Measurements from ENCODE around the gene SLC45A1.

SLC45A1 gene

DNA sequence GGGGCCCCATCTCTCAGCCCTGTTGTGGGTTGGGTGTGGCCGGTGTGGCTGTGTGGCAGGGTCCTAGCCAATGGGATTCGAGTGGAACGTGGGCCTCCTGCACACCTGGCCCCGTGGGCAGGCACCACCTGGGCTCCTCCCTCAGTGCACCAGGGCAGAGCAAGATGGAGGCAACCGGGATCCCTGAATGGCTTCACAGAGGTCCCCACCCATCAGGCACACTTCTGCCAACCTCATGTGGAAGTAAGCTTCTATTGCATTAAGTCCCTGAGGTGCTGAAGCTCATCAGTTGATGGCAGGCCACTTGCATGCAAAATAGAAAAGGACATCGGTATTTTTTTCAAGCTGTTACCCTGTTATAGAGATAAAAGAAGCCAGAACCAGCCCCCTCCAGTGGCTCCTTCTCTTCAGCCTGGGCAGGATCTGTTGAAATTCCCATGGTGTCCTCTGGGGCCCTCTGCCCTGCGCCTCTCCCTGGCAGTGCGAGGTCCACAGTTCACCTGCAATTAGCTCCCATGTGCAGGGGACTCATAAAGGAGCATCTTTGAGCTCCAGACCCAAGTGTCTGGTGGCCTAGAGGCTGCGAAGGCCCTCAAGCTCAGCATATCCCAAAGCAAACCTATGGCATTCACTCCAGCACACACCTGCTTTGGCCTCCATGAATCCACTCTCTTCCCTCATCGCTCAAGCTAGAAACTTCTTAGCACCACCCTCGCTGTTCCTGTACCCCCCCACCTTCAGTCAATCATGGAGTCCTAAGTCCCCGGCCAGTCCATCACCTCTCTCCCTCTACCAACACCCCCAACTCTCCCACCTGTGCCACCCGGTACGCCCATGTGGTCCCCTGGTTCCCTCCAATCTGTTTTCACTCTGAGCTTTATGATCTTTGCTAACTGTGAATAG, 2.1 kb upstream of the SLC45A1 start:
- TF ChIP-seq, protein P1, sequence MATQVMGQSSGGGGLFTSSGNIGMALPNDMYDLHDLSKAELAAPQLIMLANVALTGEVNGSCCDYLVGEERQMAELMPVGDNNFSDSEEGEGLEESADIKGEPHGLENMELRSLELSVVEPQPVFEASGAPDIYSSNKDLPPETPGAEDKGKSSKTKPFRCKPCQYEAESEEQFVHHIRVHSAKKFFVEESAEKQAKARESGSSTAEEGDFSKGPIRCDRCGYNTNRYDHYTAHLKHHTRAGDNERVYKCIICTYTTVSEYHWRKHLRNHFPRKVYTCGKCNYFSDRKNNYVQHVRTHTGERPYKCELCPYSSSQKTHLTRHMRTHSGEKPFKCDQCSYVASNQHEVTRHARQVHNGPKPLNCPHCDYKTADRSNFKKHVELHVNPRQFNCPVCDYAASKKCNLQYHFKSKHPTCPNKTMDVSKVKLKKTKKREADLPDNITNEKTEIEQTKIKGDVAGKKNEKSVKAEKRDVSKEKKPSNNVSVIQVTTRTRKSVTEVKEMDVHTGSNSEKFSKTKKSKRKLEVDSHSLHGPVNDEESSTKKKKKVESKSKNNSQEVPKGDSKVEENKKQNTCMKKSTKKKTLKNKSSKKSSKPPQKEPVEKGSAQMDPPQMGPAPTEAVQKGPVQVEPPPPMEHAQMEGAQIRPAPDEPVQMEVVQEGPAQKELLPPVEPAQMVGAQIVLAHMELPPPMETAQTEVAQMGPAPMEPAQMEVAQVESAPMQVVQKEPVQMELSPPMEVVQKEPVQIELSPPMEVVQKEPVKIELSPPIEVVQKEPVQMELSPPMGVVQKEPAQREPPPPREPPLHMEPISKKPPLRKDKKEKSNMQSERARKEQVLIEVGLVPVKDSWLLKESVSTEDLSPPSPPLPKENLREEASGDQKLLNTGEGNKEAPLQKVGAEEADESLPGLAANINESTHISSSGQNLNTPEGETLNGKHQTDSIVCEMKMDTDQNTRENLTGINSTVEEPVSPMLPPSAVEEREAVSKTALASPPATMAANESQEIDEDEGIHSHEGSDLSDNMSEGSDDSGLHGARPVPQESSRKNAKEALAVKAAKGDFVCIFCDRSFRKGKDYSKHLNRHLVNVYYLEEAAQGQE (IDR thresholded peaks at IDR 0.05; ENCODE audit: insufficient read depth in 1 of 2, low read depth in 2 of 2, low read length in 2 of 2), result no peak
- no peak for TF ChIP-seq POLR2AphosphoS5 (IDR thresholded peaks at IDR 0.05; ENCODE audit: low read depth, low read length)
- TF ChIP-seq FOXP2 (optimal IDR thresholded peaks at IDR 0.05; ENCODE audit: borderline replicate concordance, extremely low read depth, extremely low read length, insufficient read depth), result no peak
- TF ChIP-seq SIN3A (IDR thresholded peaks at IDR 0.05; ENCODE audit: borderline replicate concordance, insufficient read depth, low read length), result no peak
- no peak for TF ChIP-seq TAF1 (IDR thresholded peaks at IDR 0.05; ENCODE audit: borderline replicate concordance, insufficient read depth, low read length)

DNA sequence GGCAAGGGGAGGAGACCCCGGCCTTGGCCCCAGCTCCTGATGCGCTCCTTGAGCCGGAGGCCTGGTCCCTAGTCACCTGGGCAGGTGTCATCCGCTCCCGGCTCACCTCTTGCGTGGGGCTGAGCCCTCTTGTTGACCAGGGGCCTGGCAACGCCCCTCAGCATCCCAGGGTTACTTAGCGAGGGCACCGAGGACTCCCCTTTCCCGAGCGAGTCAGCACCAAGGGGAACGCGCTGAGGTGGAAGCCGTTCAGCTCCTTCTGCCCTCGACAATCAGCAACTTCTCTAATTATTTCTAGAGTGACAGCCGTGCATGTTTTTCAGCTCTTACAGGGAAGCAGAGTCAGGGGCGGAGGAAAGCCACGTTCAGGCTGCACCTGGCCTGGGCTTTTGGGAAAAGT, 522 bp downstream of the SLC45A1 start:
- TF ChIP-seq, protein P1 (IDR thresholded peaks at IDR 0.05; ENCODE audit: insufficient read depth in 1 of 2, low read depth in 2 of 2, low read length in 2 of 2), result no peak
- TF ChIP-seq POLR2AphosphoS5 (IDR thresholded peaks at IDR 0.05; ENCODE audit: low read depth, low read length) (no peak), FOXP2 (optimal IDR thresholded peaks at IDR 0.05; ENCODE audit: borderline replicate concordance, extremely low read depth, extremely low read length, insufficient read depth) (no peak)

- no peak for TF ChIP-seq POLR2AphosphoS5 (IDR thresholded peaks at IDR 0.05; ENCODE audit: low read depth, low read length)
- TF ChIP-seq, protein P1 (IDR thresholded peaks at IDR 0.05; ENCODE audit: insufficient read depth in 1 of 2, low read depth in 2 of 2, low read length in 2 of 2), result no peak
- TF ChIP-seq TAF1 (IDR thresholded peaks at IDR 0.05; ENCODE audit: borderline replicate concordance, insufficient read depth, low read length), result no peak
- no peak for TF ChIP-seq FOXP2 (optimal IDR thresholded peaks at IDR 0.05; ENCODE audit: borderline replicate concordance, extremely low read depth, extremely low read length, insufficient read depth)
- TF ChIP-seq SIN3A (IDR thresholded peaks at IDR 0.05; ENCODE audit: borderline replicate concordance, insufficient read depth, low read length), result no peak
Observed at GRCh38 chr1:8321612-8322011, 3.7 kb downstream of the SLC45A1 start.

DNA sequence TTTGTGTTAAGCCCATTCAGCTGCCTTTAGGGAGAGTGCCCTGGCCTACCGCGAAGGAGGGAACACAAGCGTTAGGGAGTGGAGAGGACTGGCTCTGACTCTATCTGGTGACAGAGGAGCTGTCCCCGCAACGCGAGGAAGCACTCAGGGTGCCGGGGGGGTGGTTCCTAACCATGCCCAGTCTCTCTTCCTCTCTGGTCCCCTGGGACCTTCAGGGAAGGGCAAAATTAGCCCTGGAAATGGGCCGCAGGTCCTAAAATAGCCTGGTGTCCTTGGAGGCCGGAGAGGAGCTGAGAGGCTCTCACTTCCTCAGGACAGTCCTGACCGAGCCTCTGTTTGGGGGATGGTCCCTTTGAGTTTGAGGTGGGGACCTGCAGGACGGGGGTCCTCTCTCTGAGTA, 5.8 kb downstream of the SLC45A1 start:
- TF ChIP-seq, protein P1 (IDR thresholded peaks at IDR 0.05; ENCODE audit: insufficient read depth in 1 of 2, low read depth in 2 of 2, low read length in 2 of 2), result no peak
- TF ChIP-seq SIN3A (IDR thresholded peaks at IDR 0.05; ENCODE audit: borderline replicate concordance, insufficient read depth, low read length), result no peak
- TF ChIP-seq TAF1 (IDR thresholded peaks at IDR 0.05; ENCODE audit: borderline replicate concordance, insufficient read depth, low read length), result no peak
- no peak for TF ChIP-seq FOXP2 (optimal IDR thresholded peaks at IDR 0.05; ENCODE audit: borderline replicate concordance, extremely low read depth, extremely low read length, insufficient read depth)

Data from PFSK-1 (cell line).